ENCODE results near the gene PRKCH.

DNA sequence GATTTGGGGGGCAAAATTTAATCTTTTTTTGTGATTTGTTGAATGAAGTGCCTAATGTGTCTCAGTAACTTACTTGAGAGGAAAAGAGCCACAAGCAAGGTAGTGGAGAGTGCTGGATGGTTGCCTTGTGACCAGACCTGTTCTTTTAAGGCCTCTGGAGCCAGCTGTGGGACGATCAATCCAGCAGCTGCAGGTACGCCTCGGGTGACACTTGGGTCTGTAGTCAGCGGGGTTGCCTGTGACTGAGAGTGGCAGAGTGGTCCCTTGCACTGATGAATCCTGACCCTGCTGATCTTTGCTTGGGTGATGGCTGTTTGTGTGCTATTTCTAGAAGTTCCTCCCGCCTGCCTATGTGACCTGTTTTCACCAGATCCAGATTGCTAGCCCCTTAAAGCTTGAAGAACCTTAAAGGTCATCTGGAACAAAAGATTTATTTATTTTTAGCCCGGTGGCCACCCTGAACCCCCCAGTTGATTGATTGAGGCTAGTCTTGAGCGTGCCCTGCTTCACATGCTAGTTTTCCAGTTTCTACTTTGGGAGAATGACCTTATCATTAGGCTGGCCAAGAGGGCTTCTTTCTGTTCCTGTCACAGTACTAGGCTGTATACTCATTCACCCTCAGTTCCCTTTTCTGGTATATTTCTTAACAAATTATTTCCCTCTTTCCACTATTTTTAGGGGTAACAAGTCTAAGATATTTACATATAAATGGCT lies 23.2 kb downstream of the PRKCH start:
- TF ChIP-seq, protein P1, sequence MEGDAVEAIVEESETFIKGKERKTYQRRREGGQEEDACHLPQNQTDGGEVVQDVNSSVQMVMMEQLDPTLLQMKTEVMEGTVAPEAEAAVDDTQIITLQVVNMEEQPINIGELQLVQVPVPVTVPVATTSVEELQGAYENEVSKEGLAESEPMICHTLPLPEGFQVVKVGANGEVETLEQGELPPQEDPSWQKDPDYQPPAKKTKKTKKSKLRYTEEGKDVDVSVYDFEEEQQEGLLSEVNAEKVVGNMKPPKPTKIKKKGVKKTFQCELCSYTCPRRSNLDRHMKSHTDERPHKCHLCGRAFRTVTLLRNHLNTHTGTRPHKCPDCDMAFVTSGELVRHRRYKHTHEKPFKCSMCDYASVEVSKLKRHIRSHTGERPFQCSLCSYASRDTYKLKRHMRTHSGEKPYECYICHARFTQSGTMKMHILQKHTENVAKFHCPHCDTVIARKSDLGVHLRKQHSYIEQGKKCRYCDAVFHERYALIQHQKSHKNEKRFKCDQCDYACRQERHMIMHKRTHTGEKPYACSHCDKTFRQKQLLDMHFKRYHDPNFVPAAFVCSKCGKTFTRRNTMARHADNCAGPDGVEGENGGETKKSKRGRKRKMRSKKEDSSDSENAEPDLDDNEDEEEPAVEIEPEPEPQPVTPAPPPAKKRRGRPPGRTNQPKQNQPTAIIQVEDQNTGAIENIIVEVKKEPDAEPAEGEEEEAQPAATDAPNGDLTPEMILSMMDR (IDR thresholded peaks at IDR 0.05), result no peak
- no peak for TF ChIP-seq POLR2A (IDR thresholded peaks at IDR 0.05)
